ENCODE results near the gene CCSER1. TPM values are rescaled to one million over a fixed set of nuclear protein-coding genes. Genes with fewer than 3 reads are reported as not detected.

The CCSER1 gene
- total RNA-seq, 1 donor: under 0.01 TPM

GRCh38 chr4:90241008-90241407 is 113.8 kb downstream of the CCSER1 start:
- no peak for DNase-seq (ENCODE audit: low read depth)
- no peak overlapping the region for H3K4me3 ChIP-seq (ENCODE audit: low read depth, low read length)
- TF ChIP-seq CTCF (IDR thresholded peaks at IDR 0.05; ENCODE audit: insufficient read depth, low read length): no peak

- no peak for TF ChIP-seq CTCF (IDR thresholded peaks at IDR 0.05; ENCODE audit: insufficient read depth, low read length)
Observed at GRCh38 chr4:90245837-90246236, 118.6 kb downstream of the CCSER1 start.

GRCh38 chr4:90246816-90247215 is 119.6 kb downstream of the CCSER1 start:
- TF ChIP-seq CTCF (IDR thresholded peaks at IDR 0.05; ENCODE audit: insufficient read depth, low read length): no peak
- H3K4me3 ChIP-seq (ENCODE audit: low read depth, low read length): no peak overlapping the region
- no peak for DNase-seq (ENCODE audit: low read depth)

More at GRCh38 chr4:90245837-90246236, 118.6 kb downstream of the CCSER1 start:
- H3K4me3 ChIP-seq (ENCODE audit: low read depth, low read length): no peak overlapping the region
- no peak for DNase-seq (ENCODE audit: low read depth)

- H3K4me3 ChIP-seq (ENCODE audit: low read depth, low read length): no peak overlapping the region
- no peak for TF ChIP-seq CTCF (IDR thresholded peaks at IDR 0.05; ENCODE audit: insufficient read depth, low read length)
- no peak for DNase-seq (ENCODE audit: low read depth)
Observed at GRCh38 chr4:90254357-90254756, 127.2 kb downstream of the CCSER1 start.

- no peak for DNase-seq (ENCODE audit: low read depth)
- no peak for TF ChIP-seq CTCF (IDR thresholded peaks at IDR 0.05; ENCODE audit: insufficient read depth, low read length)
Observed at GRCh38 chr4:90274175-90274574, 147.0 kb downstream of the CCSER1 start.

GRCh38 chr4:90280954-90281353 is 153.8 kb downstream of the CCSER1 start:
- H3K4me3 ChIP-seq (ENCODE audit: low read depth, low read length): no peak overlapping the region
- no peak for TF ChIP-seq CTCF (IDR thresholded peaks at IDR 0.05; ENCODE audit: insufficient read depth, low read length)
- DNase-seq (ENCODE audit: low read depth): no peak

More at GRCh38 chr4:90274175-90274574, 147.0 kb downstream of the CCSER1 start:
- H3K4me3 ChIP-seq (ENCODE audit: low read depth, low read length): no peak overlapping the region

All from fibroblast of the aortic adventitia (primary cell).